GM18951 (cell line): ENCODE data around the gene DERL3.
A peak's percentile ranks its signal among the peaks of the same experiment; 100 is the strongest.

Source experiments
- POLR2A ChIP-seq: IDR thresholded peaks from 4 replicates; pipeline ENCODE4 v1.6.1; 2011; ENCODE audit warnings: mild to moderate bottlenecking; ENCODE audit not compliant: insufficient read length, insufficient read depth; ENCODE audit errors: extremely low read depth
- in situ Hi-C: fragments of 300-500 bp; cut with MboI; formaldehyde crosslinking; loops from one replicate; pipeline ENCODE4 v1.12.0; 2022; ENCODE audit warnings: low sequenced_read_pairs, mixed read lengths, inconsistent platforms; ENCODE audit not compliant: unreplicated experiment

DERL3 gene

GRCh38 chr22:23823331-23823791, 15.4 kb downstream of the DERL3 start:
- TF ChIP-seq POLR2A: no peak
- in situ Hi-C loops: no loop called here

- no peak for TF ChIP-seq POLR2A
- in situ Hi-C loops: no loop called here
Observed at GRCh38 chr22:23822101-23822671, 16.6 kb downstream of the DERL3 start.

GRCh38 chr22:23820748-23821211, 18.0 kb downstream of the DERL3 start:
- in situ Hi-C loops: no loop called here
- no peak for TF ChIP-seq POLR2A

GRCh38 chr22:23818541-23818940, 20.3 kb downstream of the DERL3 start:
- in situ Hi-C loops: no loop called here

GRCh38 chr22:23817146-23817545, 21.7 kb downstream of the DERL3 start:
- in situ Hi-C loops: no loop called here
- TF ChIP-seq POLR2A: no peak

More at GRCh38 chr22:23818541-23818940, 20.3 kb downstream of the DERL3 start:
- TF ChIP-seq POLR2A: no peak

DNA sequence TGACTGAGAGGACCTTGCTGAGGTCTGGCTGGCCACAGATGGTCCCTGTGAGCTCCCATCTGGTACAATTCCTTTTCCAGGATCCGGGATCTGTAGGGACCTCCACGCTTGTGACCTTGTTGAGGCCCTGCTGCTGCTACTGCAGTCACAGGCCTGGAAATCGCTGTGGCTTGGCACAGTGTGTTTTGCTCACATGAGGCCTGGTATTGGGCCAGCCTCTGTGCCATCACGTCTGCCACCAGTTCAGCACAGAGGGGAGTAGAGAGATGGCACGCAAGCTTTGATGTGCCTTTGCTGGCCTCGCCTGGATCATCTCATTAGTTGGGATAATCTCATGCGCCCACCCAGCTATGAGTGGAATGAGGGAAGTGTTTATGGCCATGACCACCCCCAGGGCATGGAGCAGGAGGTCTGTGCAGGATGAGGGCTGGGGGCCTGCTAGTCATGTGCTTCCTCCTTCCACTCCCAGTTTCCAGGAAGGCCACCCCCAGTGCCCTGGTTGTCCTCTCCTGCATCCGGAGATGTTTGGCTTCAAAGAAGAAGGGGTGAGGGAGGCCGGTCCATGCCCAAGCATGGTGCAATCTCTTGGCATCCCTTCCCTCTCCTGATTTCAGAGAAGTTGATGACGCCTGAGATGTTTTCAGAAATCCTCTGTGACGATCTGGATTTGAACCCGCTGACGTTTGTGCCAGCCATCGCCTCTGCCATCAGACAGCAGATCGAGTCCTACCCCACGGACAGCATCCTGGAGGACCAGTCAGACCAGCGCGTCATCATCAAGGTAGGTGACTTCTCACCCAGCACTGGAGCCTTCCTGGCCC, 22.4 kb downstream of the DERL3 start:
- TF ChIP-seq POLR2A: no peak
- in situ Hi-C loops: no loop called here

DNA sequence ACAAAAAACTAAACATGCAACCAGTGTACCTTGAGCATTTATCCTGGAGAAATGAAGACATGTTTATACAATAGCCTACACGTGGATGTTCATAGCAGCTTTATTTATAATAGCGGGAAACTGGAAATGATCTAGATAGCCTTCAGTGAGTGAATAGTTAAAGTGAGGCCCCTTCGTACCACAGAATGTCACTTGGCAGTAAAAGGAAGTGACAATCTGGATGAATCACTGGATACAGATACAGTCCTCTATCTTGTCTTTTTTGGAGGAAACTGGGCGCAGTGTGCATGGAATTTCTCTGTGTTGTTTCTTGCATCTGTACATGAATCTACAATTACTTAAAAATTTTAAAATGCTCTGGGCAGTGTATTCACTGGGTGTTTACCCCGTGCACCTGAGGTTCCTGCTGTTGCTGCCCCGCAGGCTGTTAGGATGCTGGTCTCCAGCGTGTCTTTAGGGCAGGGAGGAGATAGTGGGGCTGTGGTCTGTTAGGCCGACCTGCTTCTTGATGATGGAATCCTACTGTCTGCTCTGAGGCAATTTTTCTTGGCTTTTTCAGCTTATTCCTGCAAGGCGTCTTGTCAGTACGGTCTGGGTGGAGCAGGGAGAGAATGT, 23.2 kb downstream of the DERL3 start:
- in situ Hi-C loops: no loop called here

GRCh38 chr22:23812378-23812777, 26.4 kb downstream of the DERL3 start:
- TF ChIP-seq POLR2A: no peak

More for the DNA sequence above, 23.2 kb downstream of the DERL3 start:
- TF ChIP-seq POLR2A: no peak

GRCh38 chr22:23806837-23807236, 32.0 kb downstream of the DERL3 start:
- TF ChIP-seq POLR2A: no peak
- in situ Hi-C loops: no loop called here

More at GRCh38 chr22:23812378-23812777, 26.4 kb downstream of the DERL3 start:
- in situ Hi-C loops: no loop called here

GRCh38 chr22:23804781-23805291, 34.0 kb downstream of the DERL3 start:
- TF ChIP-seq POLR2A: no peak
- in situ Hi-C loops: no loop called here

DNA sequence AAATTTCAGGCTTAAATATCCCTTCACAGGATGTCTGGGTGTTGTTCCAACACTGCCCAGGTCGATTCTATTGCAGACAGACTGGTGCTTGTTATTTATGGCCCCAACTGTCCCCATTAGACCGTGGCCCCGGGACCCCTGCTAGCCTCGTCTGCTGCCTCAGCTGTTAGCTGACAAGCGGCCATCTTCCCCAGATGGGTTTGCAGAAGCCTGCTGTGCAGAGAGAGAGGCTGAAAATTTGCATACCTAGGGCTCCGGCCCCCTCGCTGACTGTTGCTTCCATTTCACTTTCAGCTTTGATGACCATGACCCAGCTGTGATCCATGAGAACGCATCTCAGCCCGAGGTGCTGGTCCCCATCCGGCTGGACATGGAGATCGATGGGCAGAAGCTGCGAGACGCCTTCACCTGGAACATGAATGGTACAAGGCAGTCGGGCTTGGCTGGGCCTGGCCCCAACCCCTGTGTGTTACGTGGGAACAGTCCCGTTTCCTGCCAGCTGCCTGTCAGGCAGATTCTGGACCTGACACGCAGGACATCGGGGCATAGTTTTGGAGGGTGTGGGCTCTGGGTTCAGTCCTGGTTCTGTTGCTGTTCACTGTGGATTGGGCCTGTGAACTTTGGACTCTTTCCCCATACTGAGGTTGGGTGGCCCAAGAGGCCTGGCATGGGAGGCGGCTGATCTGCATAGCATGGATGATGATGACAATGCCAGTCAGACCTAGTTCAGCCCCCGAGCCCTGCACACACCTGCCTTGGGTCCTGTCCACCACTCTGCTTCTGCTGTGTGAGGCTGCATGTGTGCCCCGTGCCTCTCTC, 35.6 kb downstream of the DERL3 start:
- peak; percentile 55 for TF ChIP-seq POLR2A
- in situ Hi-C loops: no loop called here

- in situ Hi-C loops: no loop called here
- TF ChIP-seq POLR2A: no peak
Observed at GRCh38 chr22:23801886-23802377, 36.9 kb downstream of the DERL3 start.
